H1 (cell line): ENCODE measurements around the gene PAXIP1. TPM values are rescaled to one million over a fixed set of nuclear protein-coding genes. Genes with fewer than 3 reads are reported as not detected.

Experiments used
- CTCF ChIA-PET: fragments of 300-600 bp; sonication (Branson Sonifier 250); formaldehyde crosslinking; loops from one replicate; lab custom pipeline; 2021; ENCODE audit not compliant: partially characterized antibody; lab: Charles Lee
- POLR2A ChIA-PET: fragments of 300-600 bp; sonication (Branson Sonifier 250); formaldehyde crosslinking; loops from one replicate; lab custom pipeline; 2021; ENCODE audit warnings: inconsistent platforms; ENCODE audit not compliant: partially characterized antibody; lab: Charles Lee
- DNase-seq, 2 experiments: peaks; one replicate each; pipeline versions ENCODE4 v3.0.0 to v3.0.0-alpha.2; 2010 to 2022; ENCODE audit warnings: low spot score in 2 of 2, low read depth in 1 of 2, mixed read lengths in 1 of 2
- FAIRE-seq: peaks from 2 replicates; lab custom pipeline; 2011; peaks lifted over from hg19 to GRCh38; lab: Jason Lieb, UNC
- H2AFZ ChIP-seq: 2 replicates; pipeline ENCODE4 v1.8.1; 2012; ENCODE audit warnings: low read length, inconsistent platforms
- H2AK5ac ChIP-seq: 2 replicates; pipeline ENCODE4 v1.6.1; 2013; ENCODE audit warnings: low read depth, low read length
- H2BK120ac ChIP-seq: replicated peaks from 2 replicates; pipeline ENCODE3; 2013; ENCODE audit warnings: low read depth, low read length, inconsistent platforms
- H2BK12ac ChIP-seq: 2 replicates; pipeline ENCODE4 v1.6.1; 2013; ENCODE audit warnings: low read depth, low read length
- H2BK15ac ChIP-seq: 2 replicates; pipeline ENCODE4 v1.6.1; 2013; ENCODE audit warnings: low read length
- H2BK20ac ChIP-seq: 2 replicates; pipeline ENCODE4 v1.6.1; 2013; ENCODE audit warnings: low read length
- H2BK5ac ChIP-seq: 2 replicates; pipeline ENCODE4 v1.6.1; 2013; ENCODE audit warnings: low read depth, low read length
- H3K14ac ChIP-seq: 2 replicates; pipeline ENCODE4 v1.6.1; 2013; ENCODE audit warnings: inconsistent platforms; ENCODE audit not compliant: insufficient read length
- H3K18ac ChIP-seq: 2 replicates; pipeline ENCODE4 v1.6.1; 2013; ENCODE audit warnings: low read length; ENCODE audit errors: extremely low read depth
- H3K23ac ChIP-seq: 2 replicates; pipeline ENCODE4 v1.6.1; 2013; ENCODE audit warnings: inconsistent platforms; ENCODE audit not compliant: insufficient read length
- H3K23me2 ChIP-seq: 2 replicates; pipeline ENCODE4 v1.6.1; 2013; ENCODE audit warnings: low read depth, low read length
- H3K27ac ChIP-seq: 2 replicates; pipeline ENCODE4 v1.6.1; 2011; ENCODE audit warnings: low read depth, low read length, inconsistent platforms
- H3K27me3 ChIP-seq, 4 experiments: replicated peaks in 1 of 4; 1 replicate in 1 of 4; 2 replicates in 3 of 4; pipeline versions ENCODE4 v1.6.1 to v1.8.1; 2011 to 2013; ENCODE audit warnings: low read length in 3 of 4, mild to moderate bottlenecking in 3 of 4, inconsistent platforms in 2 of 4, mixed read lengths in 2 of 4, moderate library complexity in 1 of 4; ENCODE audit not compliant: control insufficient read depth in 3 of 4, insufficient read depth in 3 of 4; ENCODE audit errors: extremely low read depth in 1 of 4
- H3K36me3 ChIP-seq, 4 experiments: 2 replicates each; pipeline versions ENCODE4 v1.6.1 to v1.8.1; 2011 to 2013; ENCODE audit warnings: mild to moderate bottlenecking in 4 of 4, low read length in 3 of 4, moderate library complexity in 2 of 4, control low read depth in 1 of 4, inconsistent platforms in 1 of 4; ENCODE audit not compliant: insufficient read depth in 4 of 4, control insufficient read depth in 2 of 4
- H3K4ac ChIP-seq: replicated peaks from 2 replicates; pipeline ENCODE3; 2013; ENCODE audit warnings: low read length, low read depth, mixed read lengths, inconsistent platforms; ENCODE audit not compliant: insufficient read length
- H3K4me1 ChIP-seq, 4 experiments: replicated peaks in 1 of 4; 1 replicate in 1 of 4; 2 replicates in 3 of 4; pipeline versions ENCODE4 v1.6.1 to v1.8.1; 2011 to 2013; ENCODE audit warnings: low read length in 3 of 4, inconsistent platforms in 2 of 4, mixed read lengths in 1 of 4; ENCODE audit not compliant: insufficient read depth in 4 of 4, control insufficient read depth in 3 of 4
- H3K4me2 ChIP-seq, 2 experiments: 2 replicates each; pipeline versions ENCODE4 v1.6.1 to v1.8.1; 2011 to 2013; ENCODE audit warnings: low read depth in 2 of 2, low read length in 2 of 2, control low read depth in 1 of 2, inconsistent platforms in 1 of 2, mild to moderate bottlenecking in 1 of 2; ENCODE audit not compliant: insufficient read depth in 1 of 2
- H3K4me3 ChIP-seq, 4 experiments: fragments of 200-600, 300-600 bp in 1 of 4; sonication (generic), shearing (Covaris generic), sonication (Bioruptor Twin) in 1 of 4; 2 replicates each; pipeline versions ENCODE4 v1.5.1 to v1.8.1; 2011 to 2016; ENCODE audit warnings: low read length in 4 of 4, low read depth in 3 of 4, control low read depth in 2 of 4, inconsistent platforms in 2 of 4, mild to moderate bottlenecking in 2 of 4, mixed read lengths in 1 of 4, moderate library complexity in 1 of 4; ENCODE audit not compliant: insufficient read depth in 2 of 4; ENCODE audit errors: extremely low read depth in 1 of 4
- H3K56ac ChIP-seq: replicated peaks from 2 replicates; pipeline ENCODE3; 2013; ENCODE audit warnings: low read depth, mild to moderate bottlenecking, mixed read lengths, low read length, inconsistent platforms; ENCODE audit not compliant: insufficient read length
- H3K79me1 ChIP-seq: 2 replicates; pipeline ENCODE4 v1.6.1; 2013; ENCODE audit warnings: low read depth, low read length, control low read depth
- H3K79me2 ChIP-seq, 2 experiments: 2 replicates each; pipeline versions ENCODE4 v1.6.1 to v1.8.1; 2012 to 2013; ENCODE audit warnings: low read length in 2 of 2, mild to moderate bottlenecking in 2 of 2, inconsistent platforms in 1 of 2; ENCODE audit not compliant: insufficient read depth in 2 of 2, control insufficient read depth in 1 of 2
- H3K9ac ChIP-seq, 4 experiments: replicated peaks in 1 of 4; 1 replicate in 1 of 4; 2 replicates in 3 of 4; pipeline versions ENCODE4 v1.6.1 to v1.8.1; 2011 to 2013; ENCODE audit warnings: low read depth in 3 of 4, low read length in 3 of 4, control low read depth in 2 of 4, mild to moderate bottlenecking in 2 of 4, moderate library complexity in 2 of 4, inconsistent platforms in 1 of 4; ENCODE audit errors: extremely low read depth in 1 of 4
- H3K9me3 ChIP-seq, 2 experiments: 2 replicates each; pipeline versions ENCODE4 v1.6.1 to v1.8.1; 2012 to 2013; ENCODE audit warnings: mild to moderate bottlenecking in 2 of 2, moderate library complexity in 2 of 2, control low read depth in 1 of 2, inconsistent platforms in 1 of 2, low read depth in 1 of 2, low read length in 1 of 2, mixed read lengths in 1 of 2; ENCODE audit not compliant: insufficient read depth in 2 of 2
- H4K20me1 ChIP-seq, 2 experiments: replicated peaks in 1 of 2; 2 replicates each; pipeline versions ENCODE3 to v1.8.1; 2011 to 2013; ENCODE audit warnings: inconsistent platforms in 2 of 2, low read length in 2 of 2, mild to moderate bottlenecking in 1 of 2; ENCODE audit not compliant: insufficient read depth in 2 of 2, control insufficient read depth in 1 of 2
- H4K5ac ChIP-seq: 2 replicates; pipeline ENCODE4 v1.6.1; 2013; ENCODE audit warnings: low read length, low read depth, mixed read lengths, inconsistent platforms; ENCODE audit not compliant: insufficient read length
- H4K8ac ChIP-seq: 2 replicates; pipeline ENCODE4 v1.8.0; 2013; ENCODE audit warnings: mild to moderate bottlenecking, moderate library complexity, low read length, inconsistent platforms; ENCODE audit not compliant: insufficient read depth; ENCODE audit errors: extremely low read depth
- H4K91ac ChIP-seq: replicated peaks from 2 replicates; pipeline ENCODE3; 2013; ENCODE audit warnings: low read length, mixed read lengths, inconsistent platforms; ENCODE audit not compliant: insufficient read length
- KDM4A ChIP-seq: IDR thresholded peaks from one replicate; pipeline ENCODE4 v1.7.1; 2012; ENCODE audit warnings: low read depth, mild to moderate bottlenecking, moderate library complexity, low read length, inconsistent platforms; ENCODE audit not compliant: severe bottlenecking
- PHF8 ChIP-seq: fragments of 200-600 bp; sonication (generic); conservative IDR thresholded peaks from 2 replicates; pipeline ENCODE4 v1.7.1; 2012; ENCODE audit warnings: low read depth, mild to moderate bottlenecking, inconsistent platforms, low read length, moderate library complexity
- SIRT6 ChIP-seq: IDR thresholded peaks from one replicate; pipeline ENCODE4 v1.7.1; 2012; ENCODE audit warnings: low read length, inconsistent platforms
- YY1 ChIP-seq: IDR thresholded peaks from 2 replicates; pipeline ENCODE4 v1.6.1; 2011; ENCODE audit warnings: low read depth, mild to moderate bottlenecking, low read length
- WGBS, 2 experiments: shearing (Covaris generic) in 1 of 2; methylation state at CpG; one replicate each; pipeline versions ENCODE4 v1.1.6 to v1.1.7; 2013 to 2015; ENCODE audit warnings: low lambda C conversion rate in 2 of 2, mixed read lengths in 2 of 2, inconsistent platforms in 1 of 2, low coverage in 1 of 2, missing lambda C conversion rate in 1 of 2; ENCODE audit not compliant: insufficient replicate concordance in 2 of 2, insufficient coverage in 1 of 2, insufficient read length in 1 of 2; ENCODE audit errors: extremely low coverage in 1 of 2, missing lambda C conversion rate in 1 of 2; 5-methylcytosine and 5-hydroxymethylcytosine counted together
- polyA plus RNA-seq, 7 experiments: library from polyadenylated mRNA; depleted of rRNA in 3 of 7; stranded (reverse) in 5 of 7; unstranded in 2 of 7; fragments of >200 nt in 5 of 7; fragments of 200-250 nt in 2 of 7; gene quantifications; 1 replicate in 5 of 7; 2 replicates in 1 of 7; 4 replicates in 1 of 7; pipeline versions ENCODE4 v1.2.1 to v1.2.3, GENCODE V29; 2011 to 2013; ENCODE audit warnings: missing spikeins in 2 of 7, mixed read lengths in 2 of 7
- total RNA-seq: library from RNA; stranded (reverse); fragmentation: NEBNext Ultra II Directional; extraction: Animal tissue kit (Norgen Biotek cat#: 25700); gene quantifications from 2 replicates; pipeline ENCODE4 v1.2.1, GENCODE V29; 2021

PAXIP1 gene
- total and polyA plus RNA-seq, 2 of the 8 experiments (the other 6 are each of a cell fraction or from before 2014, with no cell fraction given): 32.4 to 32.8 TPM

- ChIA-PET POLR2A (interaction anchor here (0.8 to 1.9 kb wide), 5 partner anchors 8 to 55 kb away, joined by 3 to 7 read pairs (median 4); no protein-coding TSS in a partner anchor), CTCF (interaction anchor here (1.0 kb wide), 2 partner anchors 19 to 105 kb away, joined by 3 to 4 read pairs; no protein-coding TSS in a partner anchor)
- H4K91ac ChIP-seq: no peak overlapping the region
- H3K18ac ChIP-seq: no peak overlapping the region
- no peak overlapping the region for H3K56ac ChIP-seq
- peaks cover 12% of the 10 kb centered on the region for H3K79me1 ChIP-seq
- no peak overlapping the region for H3K4ac ChIP-seq
- peaks cover 3 to 9% of the 10 kb centered on the region in 2 experiments for H4K20me1 ChIP-seq
- H4K5ac ChIP-seq: no peak overlapping the region
- no peak overlapping the region for H2AK5ac ChIP-seq
- H3K4me3 ChIP-seq: peak overlapping the region; percentile 46 to 92 (median 80)
- no peak for FAIRE-seq
- no peaks in the 10 kb centered on the region for H3K27me3 ChIP-seq
- peak overlapping the region; percentile 99; the same call in 1 of the 2 replicates for H3K27ac ChIP-seq
- no peak overlapping the region for H2BK12ac ChIP-seq
- H3K14ac ChIP-seq: no peak overlapping the region
- no peak overlapping the region for H2BK15ac ChIP-seq
- no peak overlapping the region for H2BK20ac ChIP-seq
- no peaks in the 10 kb centered on the region for H3K9me3 ChIP-seq
- peak overlapping the region in 3 of 4 experiments; percentile 58 to 94 (median 72); a peak in 5 of 7 replicates for H3K9ac ChIP-seq
- TF ChIP-seq YY1: no peak
- no peak for TF ChIP-seq SIRT6
- peak; percentile 36 for TF ChIP-seq KDM4A
- peak; percentile 58 for TF ChIP-seq PHF8
- no peak overlapping the region for H2BK5ac ChIP-seq
- peaks cover 4 to 15% (median 9%) of the 10 kb centered on the region in 4 experiments; a peak in 5 of 8 replicates for H3K36me3 ChIP-seq
- peak overlapping the region; percentile 86 for H4K8ac ChIP-seq
- no peak overlapping the region for H3K23ac ChIP-seq
- peak in 1 of 2 experiments; percentile 63 for DNase-seq
- H3K79me2 ChIP-seq: peaks cover 7 to 49% of the 10 kb centered on the region in 2 experiments
- no peak overlapping the region for H2AFZ ChIP-seq
- H2BK120ac ChIP-seq: no peak overlapping the region
- WGBS, 2 experiments: 1% methylated on average over 18 of the region's 104 CpGs; no CpG with 5 or more reads in 1 of the 2 experiments
- H3K4me1 ChIP-seq: peaks cover 0 to 6% (median 3%) of the 10 kb centered on the region in 4 experiments; a peak in 4 of 7 replicates
- peaks cover 9% of the 10 kb centered on the region for H3K23me2 ChIP-seq
- H3K4me2 ChIP-seq: peak overlapping the region; percentile 74 to 79; a peak in 3 of 4 replicates
Measured at GRCh38 chr7:155002411-155003091, 373 bp downstream of the PAXIP1 start.
